Stimulated activated CD8-positive, alpha-beta memory T cell treated with anti-CD3 and anti-CD28 coated beads, Interleukin-7, amount 100 ng/mL, for 48 hours (primary cell): Measurements from ENCODE around the gene CTDP1.

Source experiments
- DNase-seq, 2 donors: peaks; one replicate each; pipeline ENCODE4 v3.0.0-alpha.2; 2020; ENCODE audit warnings: low read depth in 1 of 2; ENCODE audit errors: extremely low read depth in 1 of 2

Gene CTDP1

GRCh38 chr18:79776674-79777073, 97.1 kb downstream of the CTDP1 start:
- DNase-seq, result no peak

GRCh38 chr18:79778291-79778791, 98.7 kb downstream of the CTDP1 start:
- no peak for DNase-seq

- no peak for DNase-seq
Observed at GRCh38 chr18:79779021-79779699, 99.6 kb downstream of the CTDP1 start.

GRCh38 chr18:79779700-79780190, 100.1 kb downstream of the CTDP1 start:
- no peak for DNase-seq

GRCh38 chr18:79780547-79780946, 100.9 kb downstream of the CTDP1 start:
- DNase-seq, result no peak

GRCh38 chr18:79781331-79781941, 101.8 kb downstream of the CTDP1 start:
- DNase-seq, result no peak

- DNase-seq, result no peak
Observed at GRCh38 chr18:79782566-79783308, 103.1 kb downstream of the CTDP1 start.

- no peak for DNase-seq
Observed at GRCh38 chr18:79784071-79784913, 104.7 kb downstream of the CTDP1 start.

- no peak for DNase-seq
Observed at GRCh38 chr18:79784965-79785770, 105.6 kb downstream of the CTDP1 start.

GRCh38 chr18:79785831-79786230, 106.2 kb downstream of the CTDP1 start:
- DNase-seq, result no peak

- no peak for DNase-seq
Observed at GRCh38 chr18:79786304-79786703, 106.7 kb downstream of the CTDP1 start.

- no peak for DNase-seq
Observed at GRCh38 chr18:79786786-79787526, 107.4 kb downstream of the CTDP1 start.

GRCh38 chr18:79787527-79787864, 107.9 kb downstream of the CTDP1 start:
- no peak for DNase-seq

GRCh38 chr18:79787865-79788733, 108.5 kb downstream of the CTDP1 start:
- DNase-seq, result no peak

- DNase-seq, result no peak
Observed at GRCh38 chr18:79788734-79789085, 109.1 kb downstream of the CTDP1 start.

- no peak for DNase-seq
Observed at GRCh38 chr18:79789091-79789891, 109.7 kb downstream of the CTDP1 start.
